Breast epithelium (tissue), 3 donors: Measurements from ENCODE around the gene OXA1L.

Experiments
- POLR2A ChIP-seq: fragments of 450-650 bp; IDR thresholded peaks from one replicate; pipeline ENCODE4 v1.6.1; 2016; ENCODE audit warnings: antibody characterized with exemption, mild to moderate bottlenecking, moderate library complexity
- POLR2AphosphoS5 ChIP-seq, 3 donors: sonication (generic); formaldehyde crosslinking; IDR thresholded peaks; one replicate each; pipeline ENCODE4 v1.6.1; 2017; ENCODE audit warnings: antibody characterized with exemption in 3 of 3
- TF ChIP-seq, protein P1 (sequence below), 3 donors: fragments of 450-650 bp; IDR thresholded peaks; one replicate each; pipeline ENCODE4 v1.5.1; 2016 to 2017; ENCODE audit warnings: antibody characterized with exemption in 3 of 3, mild to moderate bottlenecking in 3 of 3, moderate library complexity in 3 of 3

DNA sequence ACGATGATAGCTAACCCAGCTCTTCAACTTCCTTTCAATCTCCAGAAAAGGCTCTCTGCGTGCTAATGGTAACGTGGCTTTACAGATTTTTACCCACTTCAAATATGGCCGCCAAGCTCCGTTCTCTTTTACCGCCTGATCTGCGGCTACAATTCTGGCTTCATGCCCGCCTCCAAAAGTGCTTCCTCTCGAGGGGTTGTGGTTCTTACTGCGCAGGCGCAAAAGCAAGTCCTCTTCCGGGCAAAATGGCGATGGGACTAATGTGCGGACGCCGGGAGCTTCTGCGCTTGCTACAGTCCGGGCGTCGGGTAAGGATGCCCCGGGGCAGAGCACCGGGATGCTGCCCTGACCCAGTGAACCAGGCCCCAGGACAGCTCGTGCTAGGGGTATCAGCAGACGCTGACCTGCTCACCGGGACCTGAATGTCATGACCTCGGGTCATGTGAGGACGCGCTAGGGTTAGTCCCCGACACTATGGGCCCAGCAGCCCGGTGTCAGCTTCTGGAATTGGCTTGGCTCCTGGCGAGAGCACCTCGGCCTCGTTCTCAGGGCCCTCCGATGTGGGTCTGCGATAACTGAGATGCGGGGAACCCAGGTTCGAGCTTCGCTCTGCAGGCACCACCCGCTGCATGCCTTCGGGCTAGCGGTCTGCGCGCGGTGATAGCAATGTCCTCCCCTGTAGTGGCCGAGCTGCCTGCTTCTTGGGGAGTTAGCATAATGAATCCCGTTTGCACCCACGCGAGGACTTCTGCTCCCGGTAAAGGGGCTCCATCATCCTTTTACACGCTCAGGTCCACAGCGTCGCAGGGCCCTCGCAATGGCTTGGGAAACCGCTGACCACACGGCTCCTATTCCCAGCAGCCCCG lies at the start of gene OXA1L:
- TF ChIP-seq POLR2A (peak; percentile 47), POLR2AphosphoS5 (IDR thresholded peaks at IDR 0.05) (peak; percentile 64 to 81 (median 68))
- TF ChIP-seq, protein P1, sequence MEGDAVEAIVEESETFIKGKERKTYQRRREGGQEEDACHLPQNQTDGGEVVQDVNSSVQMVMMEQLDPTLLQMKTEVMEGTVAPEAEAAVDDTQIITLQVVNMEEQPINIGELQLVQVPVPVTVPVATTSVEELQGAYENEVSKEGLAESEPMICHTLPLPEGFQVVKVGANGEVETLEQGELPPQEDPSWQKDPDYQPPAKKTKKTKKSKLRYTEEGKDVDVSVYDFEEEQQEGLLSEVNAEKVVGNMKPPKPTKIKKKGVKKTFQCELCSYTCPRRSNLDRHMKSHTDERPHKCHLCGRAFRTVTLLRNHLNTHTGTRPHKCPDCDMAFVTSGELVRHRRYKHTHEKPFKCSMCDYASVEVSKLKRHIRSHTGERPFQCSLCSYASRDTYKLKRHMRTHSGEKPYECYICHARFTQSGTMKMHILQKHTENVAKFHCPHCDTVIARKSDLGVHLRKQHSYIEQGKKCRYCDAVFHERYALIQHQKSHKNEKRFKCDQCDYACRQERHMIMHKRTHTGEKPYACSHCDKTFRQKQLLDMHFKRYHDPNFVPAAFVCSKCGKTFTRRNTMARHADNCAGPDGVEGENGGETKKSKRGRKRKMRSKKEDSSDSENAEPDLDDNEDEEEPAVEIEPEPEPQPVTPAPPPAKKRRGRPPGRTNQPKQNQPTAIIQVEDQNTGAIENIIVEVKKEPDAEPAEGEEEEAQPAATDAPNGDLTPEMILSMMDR (IDR thresholded peaks at IDR 0.05), result no peak
